GM12864 (cell line): ENCODE measurements around the gene ANKS1A.
"Not testable (repeated sequence)": the region's sequence is repeated elsewhere in the genome, so short reads cannot be mapped to it uniquely, and the experiment has no call there.

Experiments used
- DNase-seq: peaks from one replicate; pipeline ENCODE4 v3.0.0-alpha.2; 2011; ENCODE audit warnings: low read depth
- H3K4me3 ChIP-seq: 2 replicates; pipeline ENCODE4 v1.5.1; 2011; ENCODE audit warnings: mild to moderate bottlenecking, low read depth, low read length, control low read depth
- CTCF ChIP-seq: IDR thresholded peaks from 2 replicates; pipeline ENCODE4 v1.5.1; 2011; ENCODE audit warnings: low read depth, mild to moderate bottlenecking, moderate library complexity, low read length, control low read depth, inconsistent platforms; ENCODE audit errors: missing control alignments

The ANKS1A gene

GRCh38 chr6:35108309-35108885, 219.3 kb downstream of the ANKS1A start:
- TF ChIP-seq CTCF = no peak
- no peak overlapping the region for H3K4me3 ChIP-seq
- no peak for DNase-seq

- no peak overlapping the region for H3K4me3 ChIP-seq
- no peak for TF ChIP-seq CTCF
- DNase-seq = no peak
Measured at GRCh38 chr6:35120746-35121145, 231.7 kb downstream of the ANKS1A start.

GRCh38 chr6:35124356-35124755, 235.3 kb downstream of the ANKS1A start:
- no peak for TF ChIP-seq CTCF
- no peak overlapping the region for H3K4me3 ChIP-seq
- no peak for DNase-seq

- no peak for DNase-seq
- no peak for TF ChIP-seq CTCF
- H3K4me3 ChIP-seq = no peak overlapping the region
Measured at GRCh38 chr6:35128042-35128441, 239.0 kb downstream of the ANKS1A start.

- TF ChIP-seq CTCF = no peak
- no peak overlapping the region for H3K4me3 ChIP-seq
- DNase-seq = no peak
Measured at GRCh38 chr6:35128496-35128895, 239.4 kb downstream of the ANKS1A start.

- no peak overlapping the region for H3K4me3 ChIP-seq
- TF ChIP-seq CTCF = no peak
- no peak for DNase-seq
Measured at GRCh38 chr6:35136185-35136584, 247.1 kb downstream of the ANKS1A start.

- DNase-seq, H3K4me3 ChIP-seq: not testable (repeated sequence)
Measured at GRCh38 chr6:35138191-35138590, 249.1 kb downstream of the ANKS1A start.

GRCh38 chr6:35139470-35139869, 250.4 kb downstream of the ANKS1A start:
- no peak overlapping the region for H3K4me3 ChIP-seq
- DNase-seq = no peak
- TF ChIP-seq CTCF = no peak
